Measurements from ENCODE around the gene PDE3A.

Gene PDE3A

DNA sequence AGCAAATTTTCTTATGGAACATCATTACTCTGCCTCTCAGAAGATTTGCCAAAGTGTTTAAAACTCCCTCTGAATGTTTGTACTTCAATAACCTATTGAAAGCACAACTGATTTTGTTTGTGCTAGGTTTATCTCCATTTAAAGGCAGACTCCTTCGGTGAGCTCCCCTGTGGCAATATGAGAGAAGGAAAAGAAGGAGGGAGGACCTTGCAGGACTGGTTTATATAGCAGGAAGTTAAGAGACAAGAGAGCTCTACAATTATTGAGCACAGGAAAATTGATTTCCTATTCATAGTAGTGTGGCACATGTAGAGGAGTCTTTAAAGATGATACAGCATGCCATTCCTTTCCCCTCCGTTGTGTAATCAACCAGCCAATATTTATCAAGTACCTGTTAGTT, 75.5 kb downstream of the PDE3A start:
- Histone ChIP-seq H2AFZ (ENCODE audit: low read length) (no peak overlapping the region), H3K9me3 (replicated peaks; ENCODE audit: insufficient read depth, low read length) (no peaks in the 10 kb centered on the region), H3F3A (ENCODE audit: insufficient read depth, low read length) (no peaks in the 10 kb centered on the region), H3K36me3 (replicated peaks; ENCODE audit: insufficient read depth, low read length) (no peaks in the 10 kb centered on the region), H3K4me1 (ENCODE audit: low read length) (no peaks in the 10 kb centered on the region), H3K9me2 (replicated peaks; ENCODE audit: insufficient read depth, low read length) (no peaks in the 10 kb centered on the region), H3K27me3 (replicated peaks; ENCODE audit: insufficient read depth, low read length) (no peaks in the 10 kb centered on the region), H3K4me2 (ENCODE audit: low read depth, low read length) (no peak overlapping the region), H3K4me3 (ENCODE audit: low read length) (no peak overlapping the region), H3K27ac (ENCODE audit: low read length) (no peak overlapping the region), H3K79me2 (ENCODE audit: low read length) (no peaks in the 10 kb centered on the region), H3K9ac (ENCODE audit: low read length) (no peak overlapping the region), H4K20me1 (ENCODE audit: insufficient read depth, low read length) (no peaks in the 10 kb centered on the region)
- TF ChIP-seq EZH2phosphoT487 (IDR thresholded peaks at IDR 0.05; ENCODE audit: low read length) = no peak
- no peak for TF ChIP-seq CTCF (IDR thresholded peaks at IDR 0.05; ENCODE audit: low read length)
- no peak for TF ChIP-seq EZH2 (optimal IDR thresholded peaks at IDR 0.05; ENCODE audit: low read depth, low read length)
- DNase-seq = no peak

- no peaks in the 10 kb centered on the region for H3F3A ChIP-seq (ENCODE audit: insufficient read depth, low read length)
- H3K4me2 ChIP-seq (ENCODE audit: low read depth, low read length) = no peak overlapping the region
- no peak overlapping the region for H3K27ac ChIP-seq (ENCODE audit: low read length)
- no peaks in the 10 kb centered on the region for H3K36me3 ChIP-seq (replicated peaks; ENCODE audit: insufficient read depth, low read length)
- no peaks in the 10 kb centered on the region for H3K79me2 ChIP-seq (ENCODE audit: low read length)
- no peak for DNase-seq
- no peak overlapping the region for H3K4me3 ChIP-seq (ENCODE audit: low read length)
- H4K20me1 ChIP-seq (ENCODE audit: insufficient read depth, low read length) = no peaks in the 10 kb centered on the region
- H3K9ac ChIP-seq (ENCODE audit: low read length) = no peak overlapping the region
- no peak for TF ChIP-seq EZH2phosphoT487 (IDR thresholded peaks at IDR 0.05; ENCODE audit: low read length)
- TF ChIP-seq CTCF (IDR thresholded peaks at IDR 0.05; ENCODE audit: low read length) = no peak
- no peak for TF ChIP-seq EZH2 (optimal IDR thresholded peaks at IDR 0.05; ENCODE audit: low read depth, low read length)
- H3K27me3 ChIP-seq (replicated peaks; ENCODE audit: insufficient read depth, low read length) = no peaks in the 10 kb centered on the region
- H3K9me3 ChIP-seq (replicated peaks; ENCODE audit: insufficient read depth, low read length) = no peaks in the 10 kb centered on the region
- H3K4me1 ChIP-seq (ENCODE audit: low read length) = no peaks in the 10 kb centered on the region
- H3K9me2 ChIP-seq (replicated peaks; ENCODE audit: insufficient read depth, low read length) = no peaks in the 10 kb centered on the region
- H2AFZ ChIP-seq (ENCODE audit: low read length) = no peak overlapping the region
Observed at GRCh38 chr12:20444595-20445170, 76.3 kb downstream of the PDE3A start.

DNA sequence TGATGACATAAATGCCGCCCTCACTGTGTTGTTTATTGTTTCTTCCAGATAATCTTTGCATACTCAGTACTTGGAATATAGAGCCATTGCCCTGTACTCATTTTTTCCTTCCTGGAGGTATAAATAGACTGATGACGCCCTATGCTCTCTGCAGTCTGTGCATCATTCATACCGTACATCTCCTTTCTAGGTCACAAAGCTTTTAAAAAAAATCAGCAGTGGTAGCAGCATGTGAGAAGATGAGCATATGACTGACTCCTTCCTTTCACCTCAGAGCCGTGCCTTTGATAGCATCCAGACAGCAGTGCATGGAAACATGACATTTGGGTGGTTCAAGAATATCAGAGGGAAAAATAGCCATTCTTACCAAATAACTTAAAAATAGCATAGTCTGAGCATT, 77.3 kb downstream of the PDE3A start:
- H3K36me3 ChIP-seq (replicated peaks; ENCODE audit: insufficient read depth, low read length) = no peaks in the 10 kb centered on the region
- no peak overlapping the region for H3K27ac ChIP-seq (ENCODE audit: low read length)
- no peaks in the 10 kb centered on the region for H3K9me2 ChIP-seq (replicated peaks; ENCODE audit: insufficient read depth, low read length)
- no peak for DNase-seq
- no peak overlapping the region for H3K4me2 ChIP-seq (ENCODE audit: low read depth, low read length)
- H3K4me3 ChIP-seq (ENCODE audit: low read length) = no peak overlapping the region
- TF ChIP-seq EZH2 (optimal IDR thresholded peaks at IDR 0.05; ENCODE audit: low read depth, low read length) (no peak), CTCF (IDR thresholded peaks at IDR 0.05; ENCODE audit: low read length) (no peak)
- H3F3A ChIP-seq (ENCODE audit: insufficient read depth, low read length) = no peaks in the 10 kb centered on the region
- H3K79me2 ChIP-seq (ENCODE audit: low read length) = no peaks in the 10 kb centered on the region
- no peaks in the 10 kb centered on the region for H3K9me3 ChIP-seq (replicated peaks; ENCODE audit: insufficient read depth, low read length)
- H4K20me1 ChIP-seq (ENCODE audit: insufficient read depth, low read length) = no peaks in the 10 kb centered on the region
- H3K4me1 ChIP-seq (ENCODE audit: low read length) = no peaks in the 10 kb centered on the region
- H2AFZ ChIP-seq (ENCODE audit: low read length) = no peak overlapping the region
- no peaks in the 10 kb centered on the region for H3K27me3 ChIP-seq (replicated peaks; ENCODE audit: insufficient read depth, low read length)
- H3K9ac ChIP-seq (ENCODE audit: low read length) = no peak overlapping the region
